ENCODE data around the gene PASK. TPM values are rescaled to one million over a fixed set of nuclear protein-coding genes. Genes with fewer than 3 reads are reported as not detected.

Gene PASK
- total and polyA plus RNA-seq, 2 donors from 2014 or later = 3.1 to 26.0 TPM

DNA sequence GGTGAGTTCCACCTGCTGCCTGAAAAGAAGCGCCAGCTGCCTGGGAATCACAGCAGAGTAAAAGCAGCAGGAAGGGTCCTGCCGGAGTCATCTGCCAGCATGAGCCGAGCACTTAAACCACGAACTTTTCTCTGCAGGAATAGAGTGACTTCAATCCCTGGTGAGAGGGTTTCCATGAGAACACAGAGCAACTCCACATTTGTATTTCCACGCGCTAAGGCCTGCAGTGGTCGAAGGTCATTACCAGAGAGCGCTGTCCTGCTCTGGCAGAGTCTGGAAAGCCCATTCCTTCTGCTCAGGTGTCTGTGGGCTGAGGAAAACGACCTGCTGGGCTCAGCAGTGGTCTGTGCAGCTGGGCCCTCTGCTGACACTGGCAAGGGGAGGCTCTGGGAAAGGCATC is 6.7 kb downstream of the PASK start:
- Histone ChIP-seq H3K4me3 (ENCODE audit: low read length in 3 of 3) (no peak overlapping the region), H3K27ac (ENCODE audit: low read depth in 2 of 2, low read length in 2 of 2) (no peak overlapping the region), H3K27me3 (ENCODE audit: control insufficient read depth, insufficient read depth, low read length) (no peaks in the 10 kb centered on the region), H3K4me1 (ENCODE audit: control insufficient read depth in 2 of 3, insufficient read depth in 2 of 3, low read depth in 1 of 3, low read length in 3 of 3) (no peaks in the 10 kb centered on the region), H3K36me3 (ENCODE audit: control insufficient read depth in 2 of 3, insufficient read depth in 3 of 3, low read length in 3 of 3) (no peaks in the 10 kb centered on the region), H3K9me3 (ENCODE audit: control insufficient read depth in 2 of 3, insufficient read depth in 1 of 3, low read length in 3 of 3) (no peaks in the 10 kb centered on the region), H3K9ac (ENCODE audit: low read length in 3 of 3) (no peak overlapping the region)
- intact Hi-C loops (cut with DNase I) = no loop called here
- TF ChIP-seq, protein P1, sequence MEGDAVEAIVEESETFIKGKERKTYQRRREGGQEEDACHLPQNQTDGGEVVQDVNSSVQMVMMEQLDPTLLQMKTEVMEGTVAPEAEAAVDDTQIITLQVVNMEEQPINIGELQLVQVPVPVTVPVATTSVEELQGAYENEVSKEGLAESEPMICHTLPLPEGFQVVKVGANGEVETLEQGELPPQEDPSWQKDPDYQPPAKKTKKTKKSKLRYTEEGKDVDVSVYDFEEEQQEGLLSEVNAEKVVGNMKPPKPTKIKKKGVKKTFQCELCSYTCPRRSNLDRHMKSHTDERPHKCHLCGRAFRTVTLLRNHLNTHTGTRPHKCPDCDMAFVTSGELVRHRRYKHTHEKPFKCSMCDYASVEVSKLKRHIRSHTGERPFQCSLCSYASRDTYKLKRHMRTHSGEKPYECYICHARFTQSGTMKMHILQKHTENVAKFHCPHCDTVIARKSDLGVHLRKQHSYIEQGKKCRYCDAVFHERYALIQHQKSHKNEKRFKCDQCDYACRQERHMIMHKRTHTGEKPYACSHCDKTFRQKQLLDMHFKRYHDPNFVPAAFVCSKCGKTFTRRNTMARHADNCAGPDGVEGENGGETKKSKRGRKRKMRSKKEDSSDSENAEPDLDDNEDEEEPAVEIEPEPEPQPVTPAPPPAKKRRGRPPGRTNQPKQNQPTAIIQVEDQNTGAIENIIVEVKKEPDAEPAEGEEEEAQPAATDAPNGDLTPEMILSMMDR (IDR thresholded peaks at IDR 0.05; ENCODE audit: borderline replicate concordance, extremely low read depth, insufficient read depth) = no peak
- DNase-seq (peak in 1 of 5 donors; percentile 26), FAIRE-seq (no peak)

DNA sequence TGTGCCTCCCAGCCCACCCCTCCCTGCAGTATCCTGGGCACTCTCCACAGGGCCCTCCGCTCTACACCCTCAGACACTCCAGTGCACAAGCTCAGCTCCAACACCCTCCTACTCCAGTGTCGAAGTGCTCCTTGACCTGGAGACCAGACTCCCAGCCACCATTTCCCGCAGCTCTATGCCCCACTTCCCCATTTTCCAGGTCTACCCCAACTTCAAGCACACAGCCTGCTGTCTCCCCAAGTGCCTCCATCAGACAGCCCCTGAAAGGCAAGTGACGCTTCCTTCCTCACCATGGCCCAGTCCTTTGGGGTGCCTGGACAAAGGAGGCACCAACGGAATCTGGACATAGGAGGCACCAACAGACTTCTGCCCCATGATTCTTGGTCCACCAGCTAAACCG is 7.2 kb downstream of the PASK start:
- H3K9me3 ChIP-seq (ENCODE audit: control insufficient read depth in 2 of 3, insufficient read depth in 1 of 3, low read length in 3 of 3) = no peaks in the 10 kb centered on the region
- no peak for FAIRE-seq
- no peaks in the 10 kb centered on the region for H3K27me3 ChIP-seq (ENCODE audit: control insufficient read depth, insufficient read depth, low read length)
- no peak overlapping the region for H3K27ac ChIP-seq (ENCODE audit: low read depth in 2 of 2, low read length in 2 of 2)
- H3K4me3 ChIP-seq (ENCODE audit: low read length in 3 of 3) = no peak overlapping the region
- H3K9ac ChIP-seq (ENCODE audit: low read length in 3 of 3) = no peak overlapping the region
- TF ChIP-seq, protein P1 (IDR thresholded peaks at IDR 0.05; ENCODE audit: borderline replicate concordance, extremely low read depth, insufficient read depth) = no peak
- DNase-seq = peak in 1 of 5 donors; percentile 9
- no peaks in the 10 kb centered on the region for H3K36me3 ChIP-seq (ENCODE audit: control insufficient read depth in 2 of 3, insufficient read depth in 3 of 3, low read length in 3 of 3)
- H3K4me1 ChIP-seq (ENCODE audit: control insufficient read depth in 2 of 3, insufficient read depth in 2 of 3, low read depth in 1 of 3, low read length in 3 of 3) = no peaks in the 10 kb centered on the region
- intact Hi-C loops (cut with DNase I) = no loop called here

DNA sequence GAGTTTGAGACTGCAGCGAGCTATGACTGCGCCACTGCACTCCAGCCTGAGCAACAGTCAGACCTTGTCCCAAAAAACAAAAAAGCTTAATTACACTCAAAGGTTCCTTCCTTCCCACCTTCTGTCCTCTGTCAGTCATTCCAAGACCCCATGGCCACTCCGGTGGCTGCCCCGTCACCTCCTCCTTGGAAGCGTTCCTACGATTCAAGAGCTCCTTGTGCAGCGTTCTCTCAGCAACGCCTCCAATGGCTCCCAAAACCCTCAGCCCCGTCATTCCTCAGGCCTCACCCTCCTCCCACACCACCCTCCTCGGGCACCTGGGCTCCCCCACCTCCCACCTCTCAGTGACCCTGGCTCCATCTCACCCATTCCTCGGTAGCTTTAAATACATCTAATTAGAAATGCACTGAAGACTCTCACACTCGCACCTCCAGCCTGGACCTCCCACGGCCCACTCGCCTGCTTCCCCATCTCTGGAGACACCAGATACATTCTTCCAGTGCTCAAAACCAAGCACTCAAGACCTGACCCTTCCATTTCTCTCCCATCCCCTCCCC is 8.0 kb downstream of the PASK start:
- Histone ChIP-seq H3K4me1 (ENCODE audit: control insufficient read depth in 2 of 3, insufficient read depth in 2 of 3, low read depth in 1 of 3, low read length in 3 of 3) (no peaks in the 10 kb centered on the region), H3K9ac (ENCODE audit: low read length in 3 of 3) (no peak overlapping the region), H3K4me3 (ENCODE audit: low read length in 3 of 3) (no peak overlapping the region), H3K36me3 (ENCODE audit: control insufficient read depth in 2 of 3, insufficient read depth in 3 of 3, low read length in 3 of 3) (no peaks in the 10 kb centered on the region), H3K27ac (ENCODE audit: low read depth in 2 of 2, low read length in 2 of 2) (no peak overlapping the region), H3K27me3 (ENCODE audit: control insufficient read depth, insufficient read depth, low read length) (no peaks in the 10 kb centered on the region), H3K9me3 (ENCODE audit: control insufficient read depth in 2 of 3, insufficient read depth in 1 of 3, low read length in 3 of 3) (no peaks in the 10 kb centered on the region)
- FAIRE-seq (no peak), DNase-seq (peak in 1 of 5 donors; percentile 26)
- intact Hi-C loops (cut with DNase I) = no loop called here
- TF ChIP-seq, protein P1 (IDR thresholded peaks at IDR 0.05; ENCODE audit: borderline replicate concordance, extremely low read depth, insufficient read depth) = no peak

DNA sequence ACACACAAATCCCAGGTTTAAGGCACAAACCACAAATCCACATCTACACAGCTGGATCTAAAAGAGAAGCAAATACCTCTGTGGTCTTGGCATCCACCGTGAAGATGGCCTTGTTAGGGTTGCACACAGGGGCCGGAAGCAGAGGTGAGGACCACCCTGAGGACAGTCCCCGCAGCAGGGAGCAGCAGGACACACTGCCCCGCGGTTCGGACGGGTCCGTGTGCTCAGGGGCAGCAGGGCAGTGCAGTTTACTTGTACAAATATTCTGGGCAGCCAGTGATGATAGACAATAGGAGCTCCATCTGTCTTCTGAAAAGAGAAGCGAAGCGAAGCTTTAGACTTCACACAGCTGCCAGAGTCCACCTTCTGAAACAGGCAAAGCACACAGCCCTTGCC is 8.8 kb downstream of the PASK start:
- FAIRE-seq (no peak), DNase-seq (peak in 1 of 5 donors; percentile 40)
- no peak overlapping the region for H3K4me3 ChIP-seq (ENCODE audit: low read length in 3 of 3)
- no peaks in the 10 kb centered on the region for H3K36me3 ChIP-seq (ENCODE audit: control insufficient read depth in 2 of 3, insufficient read depth in 3 of 3, low read length in 3 of 3)
- no peak overlapping the region for H3K27ac ChIP-seq (ENCODE audit: low read depth in 2 of 2, low read length in 2 of 2)
- H3K27me3 ChIP-seq (ENCODE audit: control insufficient read depth, insufficient read depth, low read length) = no peaks in the 10 kb centered on the region
- H3K9ac ChIP-seq (ENCODE audit: low read length in 3 of 3) = no peak overlapping the region
- no peaks in the 10 kb centered on the region for H3K9me3 ChIP-seq (ENCODE audit: control insufficient read depth in 2 of 3, insufficient read depth in 1 of 3, low read length in 3 of 3)
- TF ChIP-seq, protein P1 (IDR thresholded peaks at IDR 0.05; ENCODE audit: borderline replicate concordance, extremely low read depth, insufficient read depth) = no peak
- intact Hi-C loops (cut with DNase I) = no loop called here
- peaks cover 0 to under 1% (median 0%) of the 10 kb centered on the region in 3 donors for H3K4me1 ChIP-seq (ENCODE audit: control insufficient read depth in 2 of 3, insufficient read depth in 2 of 3, low read depth in 1 of 3, low read length in 3 of 3)

Measured in kidney (tissue), 14 donors.